OCI-M2 (cell line): ENCODE results near the gene TRIM28.
"Not testable (repeated sequence)": the region's sequence is repeated elsewhere in the genome, so short reads cannot be mapped to it uniquely, and the experiment has no call there.

ENCODE experiments used
- DNase-seq: peaks from one replicate; lab custom pipeline; 2025; ENCODE audit not compliant: unreplicated experiment; lab: John Stamatoyannopoulos, UW

The TRIM28 gene

GRCh38 chr19:58575183-58576041 lies 31.5 kb downstream of the TRIM28 start:
- no peak for DNase-seq

- DNase-seq, result not testable (repeated sequence)
Measured at GRCh38 chr19:58577581-58577980, 33.7 kb downstream of the TRIM28 start.

GRCh38 chr19:58578012-58578925 lies 34.4 kb downstream of the TRIM28 start:
- DNase-seq, result no peak

GRCh38 chr19:58579473-58580142 lies 35.7 kb downstream of the TRIM28 start:
- no peak for DNase-seq

GRCh38 chr19:58581227-58582141 lies 37.6 kb downstream of the TRIM28 start:
- DNase-seq, result no peak

- no peak for DNase-seq
Measured at GRCh38 chr19:58582985-58583384, 39.1 kb downstream of the TRIM28 start.

- DNase-seq, result no peak
Measured at GRCh38 chr19:58584498-58585441, 40.9 kb downstream of the TRIM28 start.

GRCh38 chr19:58585442-58586132 lies 41.7 kb downstream of the TRIM28 start:
- no peak for DNase-seq

GRCh38 chr19:58586133-58586765 lies 42.4 kb downstream of the TRIM28 start:
- DNase-seq, result no peak
